ENCODE data around the gene JAK1. TPM values are rescaled to one million over a fixed set of nuclear protein-coding genes. Genes with fewer than 3 reads are reported as not detected.

Gene JAK1
- total RNA-seq, 4 donors from 2014 or later: 112 to 158 (median 135) TPM

DNA sequence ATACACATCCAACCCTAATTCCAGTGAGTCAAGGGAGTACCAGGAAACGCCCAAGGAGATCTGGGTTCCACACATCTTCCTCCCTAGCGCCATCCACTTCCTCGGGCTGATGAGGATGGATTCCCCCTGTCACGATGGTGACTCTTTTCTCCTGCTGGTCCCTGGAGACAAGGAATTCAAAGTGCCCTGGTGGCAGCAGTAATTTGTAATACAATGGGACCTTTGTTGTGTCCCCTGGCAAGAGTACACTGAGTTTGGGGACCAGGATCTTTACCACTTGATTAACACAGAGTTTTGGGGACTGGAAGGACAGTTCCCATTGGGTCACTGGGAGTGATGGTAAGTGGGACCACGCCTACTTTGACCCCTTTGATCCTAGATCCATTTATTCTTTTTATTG, 9.4 kb upstream of the JAK1 start:
- H3K36me3 ChIP-seq: peaks cover 0 to 14% (median 5%) of the 10 kb centered on the region in 4 donors
- intact Hi-C loops (cut with DNase I): no loop called here
- no peaks in the 10 kb centered on the region for H3K9me3 ChIP-seq
- no peak for DNase-seq (ENCODE audit: extremely low spot score)
- H3K4me3 ChIP-seq: no peak overlapping the region
- WGBS: 81% methylated on average over 5 of the region's 5 CpGs
- H3K27ac ChIP-seq (replicated peaks in 1 of 4): no peak overlapping the region
- no peaks in the 10 kb centered on the region for H3K4me1 ChIP-seq
- no peak for TF ChIP-seq EP300 (IDR thresholded peaks at IDR 0.05)
- TF ChIP-seq, protein P1, sequence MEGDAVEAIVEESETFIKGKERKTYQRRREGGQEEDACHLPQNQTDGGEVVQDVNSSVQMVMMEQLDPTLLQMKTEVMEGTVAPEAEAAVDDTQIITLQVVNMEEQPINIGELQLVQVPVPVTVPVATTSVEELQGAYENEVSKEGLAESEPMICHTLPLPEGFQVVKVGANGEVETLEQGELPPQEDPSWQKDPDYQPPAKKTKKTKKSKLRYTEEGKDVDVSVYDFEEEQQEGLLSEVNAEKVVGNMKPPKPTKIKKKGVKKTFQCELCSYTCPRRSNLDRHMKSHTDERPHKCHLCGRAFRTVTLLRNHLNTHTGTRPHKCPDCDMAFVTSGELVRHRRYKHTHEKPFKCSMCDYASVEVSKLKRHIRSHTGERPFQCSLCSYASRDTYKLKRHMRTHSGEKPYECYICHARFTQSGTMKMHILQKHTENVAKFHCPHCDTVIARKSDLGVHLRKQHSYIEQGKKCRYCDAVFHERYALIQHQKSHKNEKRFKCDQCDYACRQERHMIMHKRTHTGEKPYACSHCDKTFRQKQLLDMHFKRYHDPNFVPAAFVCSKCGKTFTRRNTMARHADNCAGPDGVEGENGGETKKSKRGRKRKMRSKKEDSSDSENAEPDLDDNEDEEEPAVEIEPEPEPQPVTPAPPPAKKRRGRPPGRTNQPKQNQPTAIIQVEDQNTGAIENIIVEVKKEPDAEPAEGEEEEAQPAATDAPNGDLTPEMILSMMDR (IDR thresholded peaks at IDR 0.05): no peak
- TF ChIP-seq POLR2AphosphoS5 (IDR thresholded peaks at IDR 0.05): no peak
- no peak for TF ChIP-seq POLR2A (IDR thresholded peaks at IDR 0.05; ENCODE audit: low read depth)
- H3K27me3 ChIP-seq: no peaks in the 10 kb centered on the region

DNA sequence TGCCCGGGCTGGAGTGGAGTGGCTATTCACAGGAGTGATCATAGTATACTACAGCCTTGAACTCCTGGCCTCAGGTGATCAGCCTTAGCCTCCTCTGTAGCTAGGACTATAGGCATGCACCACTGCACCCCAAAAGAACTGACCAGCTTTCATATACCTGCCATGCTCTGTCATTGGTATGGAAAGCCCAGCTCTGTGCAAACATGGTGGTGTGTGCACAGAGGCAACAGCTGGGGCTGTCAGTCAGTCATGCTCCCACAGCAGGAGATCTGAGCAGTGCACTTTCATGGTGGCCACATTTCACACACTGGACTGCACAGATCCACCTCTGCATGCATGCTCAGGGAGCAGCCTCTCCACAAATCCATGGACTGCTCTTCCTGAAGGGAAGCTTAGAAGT, 8.8 kb upstream of the JAK1 start:
- intact Hi-C loops (cut with DNase I): no loop called here
- TF ChIP-seq EP300 (IDR thresholded peaks at IDR 0.05) (no peak), POLR2AphosphoS5 (IDR thresholded peaks at IDR 0.05) (no peak), POLR2A (IDR thresholded peaks at IDR 0.05; ENCODE audit: low read depth) (no peak)
- TF ChIP-seq, protein P1 (IDR thresholded peaks at IDR 0.05): no peak
- Histone ChIP-seq H3K27ac (replicated peaks in 1 of 4) (no peak overlapping the region), H3K4me3 (no peak overlapping the region), H3K27me3 (no peaks in the 10 kb centered on the region), H3K36me3 (peaks cover 0 to 14% (median 5%) of the 10 kb centered on the region in 4 donors), H3K9me3 (no peaks in the 10 kb centered on the region), H3K4me1 (no peaks in the 10 kb centered on the region)
- no peak for DNase-seq (ENCODE audit: extremely low spot score)
- 87% methylated on average over 1 of the region's 1 CpG for WGBS

DNA sequence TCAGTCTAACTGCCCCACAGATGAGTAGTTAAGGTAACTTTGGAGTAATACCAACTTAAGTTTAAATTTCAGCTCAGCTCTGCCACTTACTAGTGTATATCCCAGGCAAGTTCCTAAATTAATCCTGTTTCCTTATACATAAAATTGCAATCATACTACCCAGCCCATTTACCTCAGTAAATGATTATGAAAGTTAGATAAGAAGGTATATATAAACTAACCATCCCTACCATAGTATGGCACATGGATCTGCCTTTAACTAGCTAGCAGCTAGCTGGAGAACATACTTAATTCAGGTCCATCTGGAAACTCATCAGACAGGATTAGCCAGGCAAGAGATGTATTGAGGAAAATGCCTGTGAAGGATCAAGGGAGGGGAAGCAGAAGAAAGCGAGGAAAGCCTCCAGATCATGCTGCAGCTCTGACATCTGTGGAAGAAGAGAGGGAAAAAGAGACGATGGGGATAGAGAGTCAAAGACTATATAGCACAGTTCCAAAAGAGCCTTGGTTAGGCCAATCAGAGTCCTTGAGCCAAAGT, 8.0 kb upstream of the JAK1 start:
- H3K36me3 ChIP-seq: peaks cover 0 to 14% (median 5%) of the 10 kb centered on the region in 4 donors
- WGBS: 86% methylated on average over 2 of the region's 2 CpGs
- no peaks in the 10 kb centered on the region for H3K9me3 ChIP-seq
- H3K4me3 ChIP-seq: no peak overlapping the region
- no peaks in the 10 kb centered on the region for H3K27me3 ChIP-seq
- no peak for TF ChIP-seq POLR2AphosphoS5 (IDR thresholded peaks at IDR 0.05)
- no peak for TF ChIP-seq POLR2A (IDR thresholded peaks at IDR 0.05; ENCODE audit: low read depth)
- no peak for TF ChIP-seq EP300 (IDR thresholded peaks at IDR 0.05)
- TF ChIP-seq, protein P1 (IDR thresholded peaks at IDR 0.05): no peak
- no peak overlapping the region for H3K27ac ChIP-seq (replicated peaks in 1 of 4)
- no peaks in the 10 kb centered on the region for H3K4me1 ChIP-seq
- intact Hi-C loops (cut with DNase I): no loop called here
- DNase-seq (ENCODE audit: extremely low spot score): no peak

DNA sequence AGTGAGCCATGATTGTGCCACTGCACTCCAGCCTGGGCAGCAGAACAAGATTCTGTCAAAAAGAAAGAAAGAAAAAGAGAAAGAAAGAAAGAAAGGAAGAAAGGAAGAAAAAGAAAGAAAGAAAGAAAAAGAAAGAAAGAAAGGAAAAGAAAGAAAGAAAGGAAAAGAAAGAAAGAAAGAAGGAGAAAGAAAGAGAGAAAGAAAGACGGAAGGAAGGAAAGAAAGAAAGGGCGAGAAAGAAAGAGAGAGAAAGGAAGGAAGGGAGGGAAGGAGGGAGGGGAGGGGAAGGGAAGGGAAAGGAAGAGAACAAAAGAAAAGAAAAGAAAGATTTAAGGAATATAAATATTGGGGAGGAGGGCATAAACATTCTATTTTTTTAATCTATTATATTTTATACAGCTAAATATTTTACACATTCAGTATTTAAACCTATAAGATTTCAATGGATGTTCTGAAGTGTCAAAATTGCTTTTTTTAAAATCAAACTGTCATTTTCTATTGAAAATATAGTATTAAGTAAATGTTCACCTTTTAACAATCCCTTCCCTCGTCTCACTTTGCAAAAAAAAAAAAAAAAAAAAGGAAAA, 6.8 kb upstream of the JAK1 start:
- Histone ChIP-seq H3K27me3 (no peaks in the 10 kb centered on the region), H3K27ac (replicated peaks in 1 of 4) (no peak overlapping the region), H3K4me3 (no peak overlapping the region), H3K36me3 (peaks cover 0 to 8% (median 3%) of the 10 kb centered on the region in 4 donors), H3K4me1 (no peaks in the 10 kb centered on the region), H3K9me3 (no peaks in the 10 kb centered on the region)
- intact Hi-C loops (cut with DNase I): no loop called here
- TF ChIP-seq POLR2A (IDR thresholded peaks at IDR 0.05; ENCODE audit: low read depth): no peak
- TF ChIP-seq EP300 (IDR thresholded peaks at IDR 0.05): no peak
- TF ChIP-seq, protein P1 (IDR thresholded peaks at IDR 0.05): no peak
- no peak for DNase-seq (ENCODE audit: extremely low spot score)
- 82% methylated on average over 3 of the region's 3 CpGs for WGBS

All from esophagus muscularis mucosa (tissue), 4 donors.